HFF-Myc (cell line): Measurements from ENCODE around the gene SCN9A.
"Not testable (repeated sequence)": the region's sequence is repeated elsewhere in the genome, so short reads cannot be mapped to it uniquely, and the experiment has no call there.

Experiments
- DNase-seq: peaks from one replicate; pipeline ENCODE4 v3.0.0-alpha.2; 2011; ENCODE audit warnings: low read depth; ENCODE audit errors: extremely low read depth
- H3K4me3 ChIP-seq: replicated peaks from 2 replicates; pipeline ENCODE4 v1.5.1; 2011; ENCODE audit warnings: low read depth, mild to moderate bottlenecking, control low read depth, low read length
- CTCF ChIP-seq: IDR thresholded peaks from 2 replicates; pipeline ENCODE4 v1.5.1; 2012; ENCODE audit warnings: mild to moderate bottlenecking, low read depth, low read length, control low read depth; ENCODE audit errors: missing control alignments

The SCN9A gene

DNA sequence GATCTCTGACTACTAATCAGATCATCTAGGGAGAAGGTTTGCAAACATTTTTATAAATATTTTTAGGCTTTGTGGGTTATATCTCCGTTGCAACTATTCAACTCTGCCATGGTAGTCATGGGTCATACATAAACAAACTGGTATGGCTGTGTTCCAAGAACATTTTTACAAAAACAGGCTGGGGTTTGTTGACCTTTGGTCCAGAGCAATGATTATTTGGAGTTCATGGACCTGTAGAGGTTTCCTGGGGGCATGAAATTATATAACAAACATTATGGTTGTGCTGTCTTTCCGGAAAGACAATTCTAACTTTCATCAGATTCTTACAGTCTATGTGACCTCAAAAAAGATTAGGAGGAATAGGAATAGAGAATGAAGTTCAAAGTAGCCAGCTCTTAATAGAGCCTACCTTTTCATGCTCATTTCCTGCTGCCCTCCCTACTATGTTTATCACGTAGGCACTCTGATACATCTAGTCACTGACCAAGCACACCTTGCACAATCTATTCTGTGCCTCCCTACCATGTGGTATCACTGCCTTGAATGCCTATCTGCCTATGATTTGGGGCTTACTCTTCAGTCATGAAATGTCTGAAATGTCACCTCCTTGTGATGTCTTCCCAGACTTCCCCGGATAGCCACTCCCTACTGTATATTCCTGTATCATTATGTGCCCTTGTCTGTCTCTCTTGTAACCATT, 145.6 kb downstream of the SCN9A start:
- H3K4me3 ChIP-seq = no peak overlapping the region
- no peak for TF ChIP-seq CTCF
- no peak for DNase-seq

DNA sequence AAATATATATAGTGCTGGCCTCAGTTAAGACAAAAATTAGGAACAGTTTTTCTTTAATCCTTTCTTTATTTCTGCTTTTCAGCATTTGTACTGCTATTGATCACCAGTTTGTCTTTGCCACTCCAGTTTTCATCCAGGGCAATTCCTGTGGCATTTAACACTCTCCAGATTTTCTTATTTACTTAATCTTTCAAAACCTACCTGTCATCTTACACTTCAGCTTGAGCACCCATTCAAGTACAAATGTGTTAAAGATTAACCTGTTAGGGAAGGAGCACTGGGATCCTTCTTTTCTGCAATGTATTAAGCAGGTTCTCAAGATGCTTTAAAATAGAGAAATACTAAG, 146.1 kb downstream of the SCN9A start:
- no peak for DNase-seq
- H3K4me3 ChIP-seq = no peak overlapping the region
- no peak for TF ChIP-seq CTCF

GRCh38 chr2:166224197-166224596, 151.5 kb downstream of the SCN9A start:
- no peak for TF ChIP-seq CTCF
- no peak overlapping the region for H3K4me3 ChIP-seq
- DNase-seq = no peak

- DNase-seq = no peak
- TF ChIP-seq CTCF = no peak
- no peak overlapping the region for H3K4me3 ChIP-seq
These were observed 152.4 kb downstream of the SCN9A start for GRCh38 chr2:166223298-166223697.

DNA sequence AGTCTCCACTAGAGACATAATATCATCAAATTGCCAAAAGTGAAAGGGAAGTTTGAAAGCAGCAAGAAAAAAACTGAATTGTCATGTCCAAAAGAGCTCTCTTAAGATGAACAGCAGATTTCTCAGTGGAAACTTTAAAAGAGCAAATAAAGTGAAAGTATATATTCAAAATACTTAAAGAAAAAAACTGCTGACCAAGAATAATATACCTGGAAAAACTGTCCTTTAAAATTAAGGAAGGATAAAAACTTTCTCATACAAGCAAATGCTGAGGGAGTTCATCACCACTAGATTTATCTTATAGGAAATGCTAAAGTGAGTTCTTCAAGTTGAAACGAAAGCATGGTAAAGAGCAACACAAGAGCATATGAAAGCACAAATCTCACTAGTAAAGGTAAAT, 164.7 kb downstream of the SCN9A start:
- TF ChIP-seq CTCF = no peak
- DNase-seq = no peak
- no peak overlapping the region for H3K4me3 ChIP-seq

DNA sequence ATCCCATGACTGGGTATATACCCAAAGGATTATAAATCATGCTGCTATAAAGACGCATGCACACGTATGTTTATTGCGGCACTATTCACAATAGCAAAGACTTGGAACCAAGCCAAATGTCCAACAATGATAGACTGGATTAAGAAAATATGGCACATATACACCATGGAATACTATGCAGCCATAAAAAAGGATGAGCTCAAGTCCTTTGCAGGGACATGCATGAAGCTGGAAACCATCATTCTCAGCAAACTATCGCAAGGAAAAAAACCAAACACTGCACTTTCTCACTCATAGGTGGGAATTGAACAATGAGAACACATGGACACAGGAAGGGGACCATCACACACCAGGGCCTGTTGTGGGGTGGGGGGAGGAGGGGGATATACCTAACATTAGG, 165.8 kb downstream of the SCN9A start:
- not testable (repeated sequence) for DNase-seq

DNA sequence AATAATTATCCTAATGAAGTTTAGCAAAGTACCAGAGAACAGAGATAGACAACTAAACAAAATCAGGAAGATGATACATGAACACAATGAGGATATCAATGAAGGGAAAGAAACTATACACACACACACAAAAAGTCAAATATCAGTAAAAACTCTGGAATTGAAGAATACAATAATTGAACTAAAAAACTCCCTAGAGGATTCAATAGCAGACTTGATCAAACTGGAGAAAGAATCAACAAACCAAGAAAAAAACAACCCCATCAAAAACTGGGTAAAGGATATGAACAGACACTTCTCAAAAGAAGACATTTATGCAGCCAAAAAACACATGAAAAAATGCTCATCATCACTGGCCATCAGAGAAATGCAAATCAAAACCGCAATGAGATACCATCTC, 166.4 kb downstream of the SCN9A start:
- H3K4me3 ChIP-seq, DNase-seq: not testable (repeated sequence)

More for the DNA sequence above, 165.8 kb downstream of the SCN9A start:
- H3K4me3 ChIP-seq = not testable (repeated sequence)

GRCh38 chr2:166206153-166206552, 169.6 kb downstream of the SCN9A start:
- not testable (repeated sequence) for H3K4me3 ChIP-seq, DNase-seq
